Measurements from ENCODE around the gene AMIGO3.
"Not testable (repeated sequence)": the region's sequence is repeated elsewhere in the genome, so short reads cannot be mapped to it uniquely, and the experiment has no call there.

The AMIGO3 gene

GRCh38 chr3:49719214-49719884 lies at the start of gene AMIGO3:
Gene AMIGO3, minus strand, starts transcription at chr3:49719684. Its CDS starts 219 bp downstream, at chr3:49719465.
- DNase-seq (ENCODE audit: low read depth in 3 of 3) = peak; percentile 82 to 90 (median 83)

GRCh38 chr3:49763981-49764380 lies 44.5 kb upstream of the AMIGO3 start:
- DNase-seq (ENCODE audit: low read depth in 3 of 3) = no peak

- no peak for DNase-seq (ENCODE audit: low read depth in 3 of 3)
Measured at GRCh38 chr3:49761661-49762060, 42.2 kb upstream of the AMIGO3 start.

GRCh38 chr3:49759226-49759625 lies 39.7 kb upstream of the AMIGO3 start:
- DNase-seq (ENCODE audit: low read depth in 3 of 3) = no peak

- DNase-seq (ENCODE audit: low read depth in 3 of 3) = no peak
Measured at GRCh38 chr3:49757197-49757596, 37.7 kb upstream of the AMIGO3 start.

- no peak for DNase-seq (ENCODE audit: low read depth in 3 of 3)
Measured at GRCh38 chr3:49756036-49756435, 36.6 kb upstream of the AMIGO3 start.

- DNase-seq (ENCODE audit: low read depth in 3 of 3) = no peak
Measured at GRCh38 chr3:49754536-49754935, 35.1 kb upstream of the AMIGO3 start.

- no peak for DNase-seq (ENCODE audit: low read depth in 3 of 3)
Measured at GRCh38 chr3:49751501-49751900, 32.0 kb upstream of the AMIGO3 start.

GRCh38 chr3:49750056-49750455 lies 30.6 kb upstream of the AMIGO3 start:
- DNase-seq (ENCODE audit: low read depth in 3 of 3) = no peak

GRCh38 chr3:49748874-49749273 lies 29.4 kb upstream of the AMIGO3 start:
- DNase-seq (ENCODE audit: low read depth in 3 of 3) = not testable (repeated sequence)

GRCh38 chr3:49747792-49748480 lies 28.5 kb upstream of the AMIGO3 start:
- DNase-seq (ENCODE audit: low read depth in 3 of 3) = no peak

GRCh38 chr3:49745986-49746385 lies 26.5 kb upstream of the AMIGO3 start:
- DNase-seq (ENCODE audit: low read depth in 3 of 3) = no peak

- DNase-seq (ENCODE audit: low read depth in 3 of 3) = no peak
Measured at GRCh38 chr3:49740427-49740826, 20.9 kb upstream of the AMIGO3 start.

GRCh38 chr3:49738067-49738713 lies 18.7 kb upstream of the AMIGO3 start:
- DNase-seq (ENCODE audit: low read depth in 3 of 3) = no peak

GRCh38 chr3:49734752-49735151 lies 15.3 kb upstream of the AMIGO3 start:
- DNase-seq (ENCODE audit: low read depth in 3 of 3) = no peak

- DNase-seq (ENCODE audit: low read depth in 3 of 3) = no peak
Measured at GRCh38 chr3:49733551-49733950, 14.1 kb upstream of the AMIGO3 start.

- no peak for DNase-seq (ENCODE audit: low read depth in 3 of 3)
Measured at GRCh38 chr3:49732597-49732996, 13.1 kb upstream of the AMIGO3 start.

GRCh38 chr3:49729966-49730609 lies 10.6 kb upstream of the AMIGO3 start:
- DNase-seq (ENCODE audit: low read depth in 3 of 3) = no peak

- no peak for DNase-seq (ENCODE audit: low read depth in 3 of 3)
Measured at GRCh38 chr3:49727924-49728361, 8.5 kb upstream of the AMIGO3 start.

- no peak for DNase-seq (ENCODE audit: low read depth in 3 of 3)
Measured at GRCh38 chr3:49727154-49727923, 7.9 kb upstream of the AMIGO3 start.

GRCh38 chr3:49725906-49726681 lies 6.6 kb upstream of the AMIGO3 start:
- no peak for DNase-seq (ENCODE audit: low read depth in 3 of 3)
